GM19351 (cell line): ENCODE results near the gene MMP24OS.
"Not testable (repeated sequence)": the region's sequence is repeated elsewhere in the genome, so short reads cannot be mapped to it uniquely, and the experiment has no call there.

Source experiments
- ATAC-seq: cut with Tn5 transposase; IDR thresholded peaks from one replicate; pipeline ENCODE4 v1.9.1; 2021; ENCODE audit warnings: mild to moderate bottlenecking, moderate library complexity; ENCODE audit not compliant: unreplicated experiment

MMP24OS gene

GRCh38 chr20:35276408-35276807 is 1.5 kb downstream of the MMP24OS start:
- no peak for ATAC-seq

DNA sequence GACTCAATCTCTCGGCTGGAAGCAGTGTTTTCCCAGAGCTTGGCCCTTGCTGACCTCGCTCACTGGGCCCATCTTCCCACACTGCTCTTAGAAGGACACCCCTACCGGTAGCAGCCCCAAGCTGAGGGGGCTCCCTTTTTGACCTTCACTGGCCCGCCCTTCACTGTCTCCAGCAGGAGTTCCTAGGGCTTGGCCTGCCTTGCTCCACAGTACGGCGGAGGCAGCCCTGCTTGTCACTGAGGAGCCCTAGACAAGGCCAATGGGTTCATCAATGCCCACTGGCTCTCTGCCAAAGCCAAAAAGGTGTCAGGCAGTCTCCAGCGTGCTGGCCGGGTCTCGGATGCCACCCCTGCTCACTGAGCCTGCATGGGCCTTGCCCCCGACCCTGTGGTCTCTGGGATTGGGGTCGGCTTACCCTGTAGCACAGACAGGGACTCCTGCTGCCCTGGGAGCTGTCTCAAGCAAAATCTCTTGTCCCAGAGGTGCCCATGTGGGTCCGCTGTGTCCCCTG is 2.1 kb downstream of the MMP24OS start:
- no peak for ATAC-seq

GRCh38 chr20:35274172-35275092 is 3.5 kb downstream of the MMP24OS start:
- no peak for ATAC-seq

DNA sequence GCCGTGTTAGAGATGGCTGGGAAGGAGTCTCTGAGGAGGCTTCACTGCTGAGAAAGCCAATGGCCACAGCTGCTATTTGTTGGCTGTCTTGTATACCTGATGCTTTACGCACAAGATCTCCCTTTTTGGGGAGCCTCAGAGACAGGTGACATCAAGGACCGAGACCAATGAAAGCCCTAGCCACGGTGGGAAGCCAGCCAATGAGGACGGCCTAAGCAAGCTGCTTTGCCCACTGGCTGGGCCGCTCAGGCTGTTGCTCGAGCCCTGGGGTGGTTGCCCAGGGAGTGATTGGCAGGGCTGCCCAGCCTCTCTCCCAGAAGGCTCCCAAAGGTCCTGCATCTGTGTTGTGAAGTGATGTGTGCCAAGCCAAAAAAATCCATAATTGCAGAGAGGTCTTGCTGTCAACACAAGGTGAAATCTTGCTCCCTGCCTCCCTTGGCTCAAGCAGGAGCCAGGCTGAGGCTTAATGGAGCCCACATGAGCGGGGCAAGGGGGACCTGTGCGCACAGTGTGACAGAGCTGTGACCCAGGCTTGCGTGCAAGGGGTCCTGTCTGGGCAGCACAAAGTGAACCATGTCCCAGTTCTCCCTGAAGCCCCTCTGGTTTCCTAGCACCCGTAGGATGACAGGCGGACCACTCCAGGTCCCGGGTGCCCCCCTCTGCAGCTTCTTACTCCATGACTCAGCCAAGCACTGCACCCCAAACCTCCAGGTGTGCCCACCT is 4.3 kb downstream of the MMP24OS start:
- no peak for ATAC-seq

DNA sequence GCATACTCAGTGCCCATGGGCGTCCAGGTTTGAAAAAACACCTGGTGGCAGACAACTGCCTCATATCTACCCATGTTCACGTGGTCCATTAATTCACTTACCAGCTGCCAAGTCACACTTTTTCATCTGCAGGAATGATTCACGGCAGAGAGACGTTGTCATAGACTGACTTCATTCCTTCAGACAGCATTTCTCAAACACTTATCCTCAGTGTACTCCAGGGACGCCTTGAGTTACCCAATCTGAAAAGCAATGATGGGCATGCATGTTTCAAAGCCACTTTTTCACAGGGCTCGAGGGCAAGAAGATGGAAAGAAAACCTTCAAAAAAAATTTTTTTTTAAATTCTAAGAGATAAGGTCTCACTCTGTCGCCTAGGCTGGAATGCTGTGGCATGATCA is 6.0 kb downstream of the MMP24OS start:
- ATAC-seq: no peak

DNA sequence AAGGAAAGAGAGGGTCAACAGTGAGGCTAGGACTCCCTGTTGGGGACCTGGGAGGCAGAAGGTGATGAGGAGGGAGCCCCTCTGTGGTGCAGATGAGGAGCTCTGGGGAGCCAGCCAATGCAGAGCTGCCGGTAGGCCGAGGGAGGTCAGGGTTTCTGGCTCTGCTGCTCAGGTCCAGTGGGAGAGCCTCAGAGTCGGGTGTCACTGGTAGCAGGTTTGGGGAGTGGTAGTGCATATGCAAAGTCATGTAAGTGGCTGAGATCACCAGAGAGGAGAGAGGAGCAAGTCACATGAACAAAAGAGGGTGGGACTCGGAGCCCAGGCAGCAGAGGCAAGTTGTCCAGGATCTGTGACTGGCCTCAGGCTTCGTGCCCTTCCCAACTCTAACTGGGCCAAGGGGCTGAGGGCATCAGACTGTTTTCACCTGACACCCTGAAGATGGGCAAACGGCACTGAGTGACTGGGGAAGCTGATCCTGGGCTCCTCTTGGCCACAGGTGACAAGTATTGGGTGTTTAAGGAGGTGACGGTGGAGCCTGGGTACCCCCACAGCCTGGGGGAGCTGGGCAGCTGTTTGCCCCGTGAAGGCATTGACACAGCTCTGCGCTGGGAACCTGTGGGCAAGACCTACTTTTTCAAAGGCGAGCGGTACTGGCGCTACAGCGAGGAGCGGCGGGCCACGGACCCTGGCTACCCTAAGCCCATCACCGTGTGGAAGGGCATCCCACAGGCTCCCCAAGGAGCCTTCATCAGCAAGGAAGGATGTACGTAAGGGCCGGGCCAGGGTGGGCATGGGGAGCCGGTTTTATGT is 6.6 kb downstream of the MMP24OS start:
- ATAC-seq: no peak

DNA sequence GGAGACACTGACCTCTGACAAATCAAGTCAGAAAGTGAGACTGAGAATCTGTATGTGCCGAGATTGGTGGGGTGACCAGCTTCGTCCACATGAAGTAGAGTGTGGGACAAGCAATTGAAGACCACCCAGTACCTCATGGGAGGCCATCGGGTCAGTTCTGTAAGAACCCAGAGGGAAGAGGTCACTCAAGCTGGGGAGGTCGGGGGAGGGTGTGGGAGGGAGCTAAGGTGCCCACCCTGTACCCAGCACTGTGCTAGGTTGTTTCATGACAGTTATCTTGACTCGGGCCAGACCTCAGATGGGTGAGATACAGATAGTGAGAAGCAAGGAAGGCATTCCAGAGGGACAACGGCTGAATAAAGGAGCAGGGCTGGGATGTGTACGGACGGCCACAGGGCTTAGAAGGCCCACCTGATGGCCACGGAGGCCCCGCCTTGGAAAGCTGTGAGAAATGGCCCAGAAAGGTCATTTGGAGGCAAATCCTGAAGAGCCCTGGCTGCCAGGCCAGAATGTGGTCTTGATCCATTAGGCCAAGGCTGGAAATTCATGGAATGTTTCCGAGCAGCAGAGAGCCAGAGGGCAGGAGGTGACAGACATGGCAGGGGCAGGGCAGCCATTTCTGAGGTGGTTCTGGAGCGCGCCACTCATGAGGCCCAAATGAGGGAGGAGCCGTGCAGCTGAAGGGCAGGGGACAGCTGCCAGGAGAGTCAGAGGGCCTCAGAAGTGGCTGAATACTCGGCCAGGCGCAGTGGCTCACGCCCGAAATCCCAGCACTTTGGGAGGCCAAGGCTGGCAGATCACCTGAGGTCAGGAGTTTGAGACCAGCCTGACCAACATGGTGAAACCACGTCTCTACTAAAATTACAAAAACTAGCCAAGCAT is 7.7 kb downstream of the MMP24OS start:
- no peak for ATAC-seq

GRCh38 chr20:35269055-35269781 is 8.7 kb downstream of the MMP24OS start:
- ATAC-seq: no peak

- ATAC-seq: no peak
Observed at GRCh38 chr20:35267092-35267491, 10.8 kb downstream of the MMP24OS start.

DNA sequence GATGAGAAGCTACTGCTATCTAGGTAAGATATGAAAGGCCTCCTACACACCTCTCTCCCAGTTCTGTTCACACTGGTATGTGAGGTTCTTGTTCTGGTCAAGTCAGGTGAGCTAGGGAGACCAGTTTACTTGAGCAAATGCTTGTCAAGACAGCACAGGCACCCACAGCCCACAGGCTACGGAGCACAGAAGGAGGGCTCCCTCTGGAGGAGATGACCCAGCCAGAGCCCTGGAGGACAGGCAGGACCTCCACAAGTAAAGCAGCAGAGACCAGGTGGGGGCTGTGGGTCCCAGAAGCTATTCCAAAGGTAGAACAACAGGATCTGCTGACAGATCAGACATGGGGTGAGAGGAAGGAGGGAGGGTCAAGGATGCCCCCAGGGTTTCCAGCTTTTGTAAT is 13.2 kb downstream of the MMP24OS start:
- ATAC-seq: no peak

GRCh38 chr20:35263532-35264341 is 14.2 kb downstream of the MMP24OS start:
- no peak for ATAC-seq

GRCh38 chr20:35262731-35263531 is 15.0 kb downstream of the MMP24OS start:
- not testable (repeated sequence) for ATAC-seq

DNA sequence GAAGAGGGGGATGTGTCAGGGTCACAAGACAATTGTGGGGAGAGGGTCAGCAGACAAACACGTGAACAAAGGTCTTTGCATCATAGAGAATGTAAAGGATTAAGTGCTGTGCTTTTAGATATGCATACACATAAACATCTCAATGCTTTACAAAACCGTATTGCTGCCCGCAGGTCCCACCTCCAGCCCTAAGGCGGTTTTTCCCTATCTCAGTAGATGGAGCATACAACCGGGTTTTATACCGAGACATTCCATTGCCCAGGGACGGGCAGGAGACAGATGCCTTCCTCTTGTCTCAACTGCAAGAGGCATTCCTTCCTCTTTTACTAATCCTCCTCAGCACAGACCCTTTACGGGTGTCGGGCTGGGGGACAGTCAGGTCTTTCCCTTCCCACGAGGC is 15.6 kb downstream of the MMP24OS start:
- not testable (repeated sequence) for ATAC-seq

DNA sequence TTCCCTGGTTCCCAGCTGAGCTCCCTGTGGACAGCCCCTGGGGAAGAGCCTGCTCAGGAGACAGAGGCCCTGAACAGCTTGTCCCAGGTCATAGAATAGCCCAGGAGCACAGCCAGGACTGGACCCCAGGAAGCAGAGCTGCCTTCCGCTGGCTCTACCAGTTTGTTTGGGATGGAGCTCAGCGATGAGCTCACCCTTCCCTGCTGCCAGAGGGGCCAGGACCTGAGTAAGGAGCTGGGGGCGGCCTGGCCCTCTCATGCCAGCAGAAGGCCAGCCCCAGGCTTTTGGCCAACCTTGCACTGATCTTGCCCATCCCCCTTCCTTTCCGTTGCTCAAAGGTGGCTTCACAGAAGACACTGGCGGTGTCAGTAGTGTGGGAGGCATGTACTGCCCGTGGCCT is 17.5 kb downstream of the MMP24OS start:
- ATAC-seq: no peak

GRCh38 chr20:35257175-35257909 is 20.6 kb downstream of the MMP24OS start:
- no peak for ATAC-seq

- ATAC-seq: no peak
Observed at GRCh38 chr20:35254448-35254999, 23.4 kb downstream of the MMP24OS start.

- ATAC-seq: no peak
Observed at GRCh38 chr20:35253010-35253409, 24.9 kb downstream of the MMP24OS start.
